Raji (cell line): ENCODE data around the gene SNCAIP.

Experiments used
- POLR2A ChIP-seq: IDR thresholded peaks from 2 replicates; pipeline ENCODE4 v1.6.1; 2011; ENCODE audit warnings: low read depth, low read length, control low read depth; ENCODE audit not compliant: insufficient read depth

Gene SNCAIP

DNA sequence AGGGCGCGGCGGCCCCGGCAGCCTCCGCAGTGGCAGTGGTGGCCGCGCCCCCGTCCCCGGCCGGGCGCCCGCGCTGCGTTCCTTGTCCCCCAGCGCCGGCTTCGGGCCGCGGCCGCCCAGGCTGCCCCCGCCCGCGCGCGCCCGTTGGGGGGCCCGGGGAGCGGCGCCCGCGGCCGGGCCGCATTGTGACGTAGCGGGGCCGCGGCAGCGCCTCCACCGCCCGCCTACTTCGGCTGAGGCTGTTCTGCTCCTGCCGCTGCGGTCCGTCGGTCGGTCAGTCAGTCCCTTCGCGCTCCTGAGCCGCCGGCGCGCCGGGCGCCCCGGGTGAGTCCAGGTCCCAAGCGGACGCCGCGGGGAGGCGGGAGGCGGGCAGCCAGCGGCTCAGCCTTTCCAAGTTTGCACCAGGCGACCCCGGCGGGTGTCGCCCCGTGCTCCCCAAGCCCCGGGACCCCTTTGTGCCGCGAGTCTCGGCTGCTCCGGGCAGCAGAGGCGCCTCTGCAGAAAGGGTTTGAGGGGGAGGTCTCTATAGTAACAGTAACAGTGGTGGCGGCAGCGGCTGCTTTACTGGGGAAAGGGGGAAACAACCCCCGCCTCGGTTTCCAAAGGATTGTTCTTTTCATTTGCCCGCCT, at the start of gene SNCAIP:
Gene SNCAIP, plus strand, starts transcription at position 277 of the 630 bp plus-strand sequence. CDS start 78,898 bp downstream, outside the sequence.
- TF ChIP-seq POLR2A = no peak

DNA sequence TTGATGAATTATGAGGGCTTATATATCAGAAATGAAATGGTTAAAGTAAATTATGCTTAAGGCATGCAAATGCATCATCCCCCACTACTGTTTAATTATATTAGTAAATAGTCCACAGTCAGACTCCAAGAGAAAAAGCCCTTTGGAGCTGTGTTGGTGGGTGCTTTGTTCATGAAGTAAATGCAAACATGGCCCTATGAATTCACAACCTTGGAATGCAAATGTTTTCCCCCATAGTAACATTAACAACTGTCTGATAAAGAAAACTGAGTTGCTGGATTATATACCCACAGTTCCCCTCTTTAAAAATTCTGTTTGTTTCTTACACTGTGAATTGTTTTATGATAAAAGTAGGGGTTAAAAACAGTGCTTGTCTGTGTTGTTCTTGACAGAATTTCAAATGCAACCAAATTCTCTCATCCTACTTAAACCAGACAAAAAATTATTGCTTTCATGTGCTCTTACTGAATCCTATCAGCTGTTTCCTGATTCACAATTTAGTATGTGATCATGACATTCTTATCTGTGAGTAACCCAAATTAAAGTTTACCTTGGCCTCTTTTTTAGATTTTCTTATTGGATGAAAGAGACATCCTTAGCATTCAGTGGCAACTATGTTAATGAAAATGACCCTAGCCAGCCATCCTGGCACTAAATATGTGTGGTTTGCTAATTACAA, 48.5 kb upstream of the SNCAIP start:
- no peak for TF ChIP-seq POLR2A

DNA sequence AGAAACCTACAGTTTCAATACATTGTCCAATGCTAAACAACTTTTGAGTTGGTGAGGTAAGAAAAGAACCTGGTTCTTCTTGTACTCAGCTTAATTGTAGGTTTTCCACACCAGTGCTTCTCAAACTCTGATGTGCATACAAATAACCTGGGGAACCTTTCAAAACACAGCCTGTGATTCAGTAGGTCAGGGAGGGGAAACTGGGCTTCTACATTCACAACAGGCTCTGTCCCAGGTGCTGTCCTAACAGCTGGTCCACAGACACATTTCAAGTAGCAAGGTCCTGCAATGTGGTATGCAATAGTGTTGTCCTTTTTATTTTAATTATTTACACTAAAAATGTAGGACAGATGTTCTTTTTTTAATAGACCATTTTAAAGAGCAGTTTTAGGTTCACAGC, 47.4 kb upstream of the SNCAIP start:
- TF ChIP-seq POLR2A = no peak

DNA sequence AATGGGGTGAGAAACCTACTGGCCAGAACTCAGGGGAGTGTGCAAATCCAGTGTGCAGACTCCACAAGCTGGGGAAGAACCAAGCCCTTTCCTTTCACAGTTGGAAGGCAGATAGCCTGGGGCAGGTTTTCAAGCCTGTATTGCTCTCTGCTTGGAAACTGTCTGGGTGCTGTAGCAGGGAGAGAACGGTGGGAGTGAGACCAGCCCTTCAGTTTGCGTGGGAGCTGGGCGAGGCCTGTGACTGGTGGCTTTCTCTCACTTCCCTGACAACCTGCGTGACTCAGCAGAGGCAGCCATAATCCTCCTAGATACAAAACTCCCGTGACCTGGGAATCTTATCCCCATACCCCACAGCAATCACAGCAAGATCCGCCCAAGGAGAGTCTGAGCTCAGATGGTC, 44.9 kb upstream of the SNCAIP start:
- TF ChIP-seq POLR2A = no peak

DNA sequence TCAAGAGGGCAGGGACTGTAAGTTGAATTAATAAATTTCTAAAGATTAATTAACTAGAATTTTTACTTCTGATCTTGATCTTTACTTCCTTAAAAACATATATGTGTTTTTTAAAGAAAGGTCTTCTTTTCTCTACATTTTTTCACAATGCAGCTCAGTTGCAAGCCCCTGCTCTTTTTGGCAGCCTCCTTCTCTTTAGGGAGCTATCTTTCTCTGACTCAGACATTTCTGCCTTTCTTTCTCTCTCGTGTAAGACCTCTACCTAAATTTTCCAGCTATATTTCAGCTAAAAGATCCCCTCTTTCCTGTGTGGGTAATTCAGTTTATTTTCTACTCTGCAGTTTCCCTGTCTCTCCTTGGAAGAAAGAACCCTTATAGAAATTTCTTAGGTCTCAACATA, 38.3 kb upstream of the SNCAIP start:
- TF ChIP-seq POLR2A = no peak

DNA sequence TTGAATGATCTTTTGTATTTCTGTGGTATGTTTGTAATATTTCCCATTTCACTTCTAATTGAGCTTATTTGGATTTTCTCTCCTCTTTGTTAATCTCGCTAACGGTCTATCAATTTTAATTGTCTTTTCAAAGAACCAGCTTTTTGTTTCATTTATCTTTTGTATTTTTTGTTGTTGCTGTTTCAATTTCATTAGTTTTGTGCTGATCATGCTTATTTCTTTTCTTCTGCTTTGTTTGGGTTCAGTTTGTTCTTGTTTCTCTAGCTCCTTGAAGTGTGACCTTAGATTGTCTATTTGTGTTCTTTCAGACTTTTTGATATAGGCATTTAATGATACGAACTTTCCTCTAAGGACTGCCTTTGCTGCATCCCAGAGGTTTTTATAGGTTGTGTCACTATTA, 28.4 kb upstream of the SNCAIP start:
- TF ChIP-seq POLR2A = no peak

DNA sequence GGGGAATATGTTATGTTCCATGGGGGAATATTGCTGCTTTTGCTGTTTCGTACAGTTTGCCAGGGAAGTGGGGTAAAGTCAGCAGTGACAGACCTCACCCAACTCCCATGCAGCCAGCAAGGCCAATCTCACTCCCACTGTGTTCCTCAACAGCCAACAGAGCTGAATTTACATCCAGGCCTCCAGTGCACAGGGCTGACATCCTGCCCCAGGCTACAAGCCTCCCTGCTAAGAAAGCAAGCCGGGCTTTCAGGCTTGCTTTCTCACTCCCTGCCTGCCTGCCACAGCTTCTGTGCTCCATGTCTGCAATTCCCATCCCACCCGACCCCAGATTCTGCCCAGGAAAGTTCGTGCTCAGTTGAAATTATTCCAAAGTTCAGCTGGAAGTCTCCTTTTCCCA, 25.5 kb upstream of the SNCAIP start:
- TF ChIP-seq POLR2A = no peak

DNA sequence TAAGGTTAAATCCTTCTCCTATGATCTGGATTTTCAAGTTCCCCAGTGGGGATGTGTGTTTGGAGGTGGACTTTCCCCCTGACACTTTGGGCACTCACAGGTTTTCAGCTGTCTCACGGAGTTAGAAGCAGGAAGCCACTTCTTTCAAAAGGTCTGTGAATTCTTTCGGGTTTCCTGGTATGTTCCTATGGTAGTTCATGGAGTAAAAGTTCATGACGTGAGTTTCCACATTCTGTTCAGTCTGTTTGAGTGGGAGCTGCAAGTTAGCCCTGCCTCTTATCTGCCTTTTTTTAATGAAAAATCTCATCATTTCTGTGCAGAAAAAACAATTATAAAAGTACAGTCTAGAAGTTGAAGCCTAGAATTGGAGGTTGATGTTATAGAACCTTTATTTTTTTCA, 24.9 kb upstream of the SNCAIP start:
- TF ChIP-seq POLR2A = no peak

DNA sequence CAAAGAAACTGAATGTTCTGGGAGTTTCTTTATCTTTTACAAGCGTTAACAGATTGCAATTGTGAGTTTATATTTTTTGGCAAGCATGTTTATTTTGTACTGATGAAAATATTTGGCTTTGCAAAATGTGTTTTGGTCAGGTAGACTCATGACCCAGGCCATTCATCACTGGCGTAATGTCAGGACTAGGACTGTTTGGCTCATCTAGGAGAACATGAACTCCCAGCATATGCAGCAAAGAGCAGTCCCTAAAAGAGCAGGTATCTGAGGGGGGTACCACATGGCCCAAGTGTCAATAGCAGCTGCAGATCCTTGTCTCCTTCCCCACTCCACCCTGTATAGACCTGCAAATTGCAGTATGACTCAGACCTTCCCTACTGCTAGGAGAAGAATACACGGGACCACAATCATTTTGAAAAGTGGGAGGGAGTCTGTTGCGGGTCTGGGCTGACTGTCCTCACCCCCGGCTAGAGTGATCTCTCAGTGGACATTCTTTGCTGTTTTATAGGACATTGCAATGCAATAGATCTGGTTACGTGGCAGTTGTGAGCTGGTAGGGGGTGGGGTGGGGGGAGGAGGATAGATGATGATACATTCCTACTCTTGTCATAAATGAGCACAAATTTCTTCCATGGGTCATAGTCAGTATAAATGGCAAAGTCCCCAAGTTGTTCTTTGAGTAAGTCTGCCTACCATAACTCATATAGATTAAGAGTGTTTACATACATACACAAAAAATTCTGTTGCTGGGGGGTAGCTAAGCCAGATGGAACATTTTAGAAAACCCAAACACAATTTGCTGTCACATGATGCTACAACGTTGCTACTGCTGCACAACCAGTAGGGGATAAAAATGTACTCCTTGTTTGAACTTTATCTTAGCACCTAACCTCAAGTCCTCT, 20.8 kb upstream of the SNCAIP start:
- no peak for TF ChIP-seq POLR2A

DNA sequence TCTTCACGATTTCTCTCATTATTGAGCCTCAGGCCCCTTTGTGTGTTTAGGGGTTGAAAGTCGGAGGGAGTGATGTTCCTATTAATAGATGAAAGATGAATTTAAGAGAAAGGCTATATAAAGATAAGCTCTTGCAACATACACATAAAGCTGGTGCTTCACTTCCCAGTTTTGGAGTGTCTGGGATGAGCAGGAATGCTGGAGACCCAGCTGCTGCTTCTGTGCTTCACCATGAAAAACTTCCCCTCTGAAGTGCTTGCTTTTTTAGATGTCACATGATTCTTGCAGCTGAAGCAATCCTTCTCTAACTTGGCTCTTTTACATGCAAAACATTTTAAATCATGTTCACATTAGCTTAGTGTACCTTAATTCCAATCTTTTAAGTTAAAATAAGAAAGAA, 19.7 kb upstream of the SNCAIP start:
- TF ChIP-seq POLR2A = no peak

DNA sequence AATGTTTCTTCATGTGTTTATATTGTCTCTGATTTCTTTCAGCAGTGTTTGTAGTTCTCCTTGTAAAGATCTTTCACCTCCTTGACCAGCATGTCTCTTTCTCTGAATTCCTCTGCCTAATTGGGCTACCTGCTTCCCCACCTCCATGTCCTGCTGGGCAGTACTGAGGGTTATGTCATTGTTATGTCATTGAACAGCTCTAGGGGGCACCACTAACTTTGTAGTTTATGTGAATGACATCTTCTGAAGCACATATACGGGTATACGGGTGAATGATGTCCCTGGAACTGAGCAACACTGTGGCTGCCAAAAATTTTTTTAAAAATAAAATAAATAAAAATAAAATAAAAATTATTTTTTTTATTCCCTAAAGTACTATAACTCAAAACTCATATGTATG, 16.9 kb upstream of the SNCAIP start:
- no peak for TF ChIP-seq POLR2A

DNA sequence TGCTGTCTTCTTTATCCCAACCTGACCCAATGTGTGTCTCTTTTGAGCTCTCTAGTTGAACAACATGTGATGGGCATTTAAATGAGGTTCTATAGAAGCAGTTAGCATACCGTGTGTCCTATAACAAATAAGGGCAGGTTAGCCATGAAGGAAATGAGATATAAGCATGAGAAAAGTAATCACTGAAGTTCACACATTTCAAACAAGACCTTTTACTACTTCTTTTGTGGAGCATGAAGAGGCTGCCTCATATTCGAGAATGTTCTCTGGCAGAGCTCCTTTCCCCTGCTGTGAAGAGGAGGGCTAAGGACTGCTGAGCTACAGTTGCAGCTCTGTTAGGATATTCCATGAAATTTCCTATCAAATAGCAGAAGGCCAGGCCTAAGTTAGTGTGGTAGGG, 15.2 kb upstream of the SNCAIP start:
- no peak for TF ChIP-seq POLR2A

DNA sequence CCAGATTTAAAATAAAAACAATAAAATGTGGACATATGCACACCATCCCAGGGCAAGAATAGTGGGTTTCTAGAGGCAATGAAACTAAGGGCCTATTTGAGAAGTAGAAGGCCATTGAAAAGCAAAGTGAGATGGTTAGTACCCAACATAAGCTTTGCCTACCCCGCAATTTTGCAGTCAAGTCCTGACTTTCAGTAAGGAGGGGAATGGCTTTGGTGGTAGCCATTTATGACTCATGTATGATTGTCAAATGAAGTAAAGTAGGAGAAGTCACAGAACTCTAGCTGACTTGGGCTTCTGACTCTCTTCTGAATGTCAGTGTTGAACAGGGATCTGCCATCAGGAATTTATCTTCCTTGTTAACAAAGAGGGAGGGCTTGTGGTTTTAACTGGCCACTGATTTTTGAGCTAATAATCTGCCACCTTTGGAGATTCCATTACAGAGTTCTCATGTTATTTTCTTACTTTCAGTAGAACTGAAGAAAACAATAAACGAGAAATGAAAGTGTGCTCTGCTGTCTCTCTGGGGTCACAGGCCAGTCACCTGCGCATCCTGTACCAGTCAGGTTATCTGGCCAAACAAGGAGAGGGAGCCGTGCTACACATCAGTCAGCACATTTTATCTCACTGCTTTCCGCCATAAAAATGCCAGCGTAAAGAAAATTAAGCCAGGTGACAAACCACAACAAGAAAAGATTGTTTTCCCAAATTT, 14.3 kb upstream of the SNCAIP start:
- TF ChIP-seq POLR2A = peak; percentile 28; the same call in 1 of the 2 replicates

DNA sequence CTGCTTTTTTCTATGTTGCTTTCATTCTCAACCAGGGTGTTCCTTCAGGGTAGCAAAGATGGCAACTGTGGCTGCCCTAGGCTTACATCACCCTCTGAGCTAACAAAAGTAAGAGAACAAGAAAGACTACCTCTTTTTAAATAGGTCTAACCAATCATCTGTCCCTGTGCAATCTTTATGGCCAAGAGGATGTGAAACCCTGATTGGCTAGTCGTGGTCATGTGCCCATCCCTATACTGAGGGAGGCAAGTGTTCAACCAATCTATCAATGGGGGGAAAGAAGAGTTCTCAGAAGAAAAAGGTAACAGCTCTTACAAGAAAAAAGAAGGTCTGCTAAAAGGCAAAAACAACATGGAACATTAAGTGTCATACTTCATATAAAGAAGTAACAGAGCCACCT, 11.7 kb upstream of the SNCAIP start:
- no peak for TF ChIP-seq POLR2A

DNA sequence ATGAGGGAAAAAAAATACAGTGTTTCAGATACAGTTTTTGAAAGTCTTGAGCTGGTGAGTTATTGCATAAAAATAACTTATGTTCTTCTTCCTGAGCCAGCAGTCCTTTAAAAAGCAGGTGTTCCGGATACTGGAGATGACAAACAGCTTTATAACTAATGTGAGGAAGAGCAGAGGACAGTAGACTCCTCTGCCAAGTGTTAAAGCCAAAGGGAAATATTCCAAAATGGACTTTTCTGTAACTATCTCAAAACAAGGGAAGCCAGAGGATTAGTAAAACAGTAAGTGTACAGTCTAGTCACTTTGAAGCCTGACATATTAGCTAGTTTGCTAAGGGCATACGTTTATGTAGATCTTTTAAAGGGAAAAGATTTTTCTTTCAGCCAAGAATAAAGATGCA, 11.0 kb upstream of the SNCAIP start:
- TF ChIP-seq POLR2A = no peak
